NCI-H1694 (cell line): ENCODE data around the gene SPP1.
"Not testable (repeated sequence)": the region's sequence is repeated elsewhere in the genome, so short reads cannot be mapped to it uniquely, and the experiment has no call there.

Source experiments
- DNase-seq: peaks from one replicate; lab custom pipeline; 2025; lab: John Stamatoyannopoulos, UW

SPP1 gene

DNA sequence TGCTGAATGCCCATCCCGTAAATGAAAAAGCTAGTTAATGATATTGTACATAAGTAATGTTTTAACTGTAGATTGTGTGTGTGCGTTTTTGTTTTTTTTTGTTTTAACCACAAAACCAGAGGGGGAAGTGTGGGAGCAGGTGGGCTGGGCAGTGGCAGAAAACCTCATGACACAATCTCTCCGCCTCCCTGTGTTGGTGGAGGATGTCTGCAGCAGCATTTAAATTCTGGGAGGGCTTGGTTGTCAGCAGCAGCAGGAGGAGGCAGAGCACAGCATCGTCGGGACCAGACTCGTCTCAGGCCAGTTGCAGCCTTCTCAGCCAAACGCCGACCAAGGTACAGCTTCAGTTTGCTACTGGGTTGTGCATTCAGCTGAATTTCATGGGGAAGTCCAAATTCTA lies at the start of gene SPP1:
TSS of gene SPP1 (plus strand) at position 249 of the 400 bp plus-strand sequence. CDS start 1,182 bp downstream, outside the sequence.
- DNase-seq, result no peak

GRCh38 chr4:87926554-87927098 lies 48.9 kb upstream of the SPP1 start:
- no peak for DNase-seq

- no peak for DNase-seq
Observed at GRCh38 chr4:87930629-87931028, 44.9 kb upstream of the SPP1 start.

DNA sequence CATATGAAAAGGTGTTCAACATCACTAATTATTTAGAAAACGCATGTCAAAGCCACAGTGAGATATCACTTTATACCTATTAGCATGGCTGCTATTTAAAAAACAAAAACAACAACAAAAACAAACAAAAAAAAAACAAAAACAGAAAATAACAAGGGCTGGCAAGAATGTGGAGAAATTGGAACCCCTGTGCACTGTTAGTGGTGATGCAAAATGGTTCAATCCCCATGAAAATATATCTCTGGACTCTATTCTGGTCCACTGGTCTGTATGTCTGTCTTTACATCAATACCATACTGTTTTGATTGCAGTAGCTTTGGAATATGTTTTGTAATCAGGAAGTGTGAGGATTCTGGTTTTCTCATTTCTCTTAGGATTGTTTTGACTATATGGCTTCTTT lies 43.6 kb upstream of the SPP1 start:
- DNase-seq, result no peak

GRCh38 chr4:87932718-87933141 lies 42.8 kb upstream of the SPP1 start:
- no peak for DNase-seq

- DNase-seq, result no peak
Observed at GRCh38 chr4:87933337-87933736, 42.2 kb upstream of the SPP1 start.

- no peak for DNase-seq
Observed at GRCh38 chr4:87934157-87934704, 41.3 kb upstream of the SPP1 start.

GRCh38 chr4:87934973-87935372 lies 40.5 kb upstream of the SPP1 start:
- no peak for DNase-seq

- DNase-seq, result not testable (repeated sequence)
Observed at GRCh38 chr4:87935954-87936353, 39.6 kb upstream of the SPP1 start.

DNA sequence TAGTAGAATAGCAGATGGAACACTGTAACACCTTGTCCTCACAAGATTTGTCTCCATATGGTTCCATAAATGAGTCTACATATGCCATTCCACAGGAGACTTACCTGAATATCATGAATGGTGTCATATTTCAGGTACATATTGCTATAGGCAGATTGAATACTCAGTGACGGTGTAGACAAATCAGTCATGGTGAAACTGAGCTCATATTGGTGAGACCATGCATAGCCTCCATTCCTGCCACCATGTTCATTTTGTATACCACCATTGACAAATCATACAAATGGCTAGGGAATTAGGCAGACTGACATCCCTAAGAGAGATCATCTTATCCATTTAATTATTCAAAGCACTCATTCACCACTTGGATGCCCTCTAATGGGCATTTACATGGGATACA lies 38.0 kb upstream of the SPP1 start:
- no peak for DNase-seq

- DNase-seq, result no peak
Observed at GRCh38 chr4:87938746-87939145, 36.8 kb upstream of the SPP1 start.

DNA sequence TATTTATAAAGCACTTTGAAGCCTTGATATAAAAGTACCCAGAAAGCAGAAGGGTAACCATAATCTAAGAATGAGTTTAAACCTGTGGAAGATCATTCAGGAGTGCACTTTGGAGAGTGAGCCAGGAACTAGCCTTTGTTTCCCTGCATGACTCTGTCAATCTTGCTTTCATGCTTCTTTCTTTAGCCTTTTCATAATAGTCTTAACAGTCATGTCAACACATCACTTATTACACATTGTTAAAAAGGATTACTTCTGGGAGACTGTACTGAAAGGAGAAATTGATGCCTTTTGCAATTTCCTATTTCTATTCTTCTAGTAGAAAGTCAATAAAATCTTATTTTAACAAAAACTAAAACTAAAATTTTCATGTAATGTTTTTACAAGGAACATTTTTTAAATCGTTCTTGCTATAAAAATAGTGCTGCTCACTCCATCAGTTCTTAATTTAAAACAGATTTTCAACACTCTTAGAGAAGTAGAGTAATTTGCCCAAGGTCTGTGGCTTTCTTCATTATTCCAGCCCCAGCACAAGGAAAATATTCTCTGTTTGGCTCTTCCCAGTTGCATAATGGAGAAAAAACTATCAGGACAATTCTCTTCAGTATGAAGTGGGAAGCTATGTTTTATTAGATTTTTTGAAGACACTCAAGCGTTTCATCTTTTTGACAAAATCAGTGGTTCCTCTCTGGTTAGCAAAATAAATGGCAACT lies 35.4 kb upstream of the SPP1 start:
- DNase-seq, result no peak

DNA sequence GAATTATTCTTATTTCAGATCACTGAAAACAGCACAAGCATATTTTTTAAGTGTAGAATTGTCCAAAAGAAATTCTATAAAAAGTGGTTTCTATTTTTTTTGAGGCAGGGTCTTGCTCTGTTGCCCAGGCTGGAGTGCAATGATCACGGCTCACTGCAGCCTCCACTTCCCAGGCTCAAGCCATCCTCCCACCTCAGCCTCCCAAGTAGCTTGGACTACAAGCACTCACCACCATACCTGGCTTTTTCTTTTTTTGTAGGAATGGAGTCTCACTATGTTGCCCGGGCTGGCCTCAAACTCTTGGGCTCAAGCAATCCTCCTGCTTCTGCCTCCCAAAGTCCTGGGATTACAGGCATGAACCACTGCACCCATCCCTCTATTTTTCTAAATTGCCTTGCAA lies 34.7 kb upstream of the SPP1 start:
- DNase-seq, result not testable (repeated sequence)

DNA sequence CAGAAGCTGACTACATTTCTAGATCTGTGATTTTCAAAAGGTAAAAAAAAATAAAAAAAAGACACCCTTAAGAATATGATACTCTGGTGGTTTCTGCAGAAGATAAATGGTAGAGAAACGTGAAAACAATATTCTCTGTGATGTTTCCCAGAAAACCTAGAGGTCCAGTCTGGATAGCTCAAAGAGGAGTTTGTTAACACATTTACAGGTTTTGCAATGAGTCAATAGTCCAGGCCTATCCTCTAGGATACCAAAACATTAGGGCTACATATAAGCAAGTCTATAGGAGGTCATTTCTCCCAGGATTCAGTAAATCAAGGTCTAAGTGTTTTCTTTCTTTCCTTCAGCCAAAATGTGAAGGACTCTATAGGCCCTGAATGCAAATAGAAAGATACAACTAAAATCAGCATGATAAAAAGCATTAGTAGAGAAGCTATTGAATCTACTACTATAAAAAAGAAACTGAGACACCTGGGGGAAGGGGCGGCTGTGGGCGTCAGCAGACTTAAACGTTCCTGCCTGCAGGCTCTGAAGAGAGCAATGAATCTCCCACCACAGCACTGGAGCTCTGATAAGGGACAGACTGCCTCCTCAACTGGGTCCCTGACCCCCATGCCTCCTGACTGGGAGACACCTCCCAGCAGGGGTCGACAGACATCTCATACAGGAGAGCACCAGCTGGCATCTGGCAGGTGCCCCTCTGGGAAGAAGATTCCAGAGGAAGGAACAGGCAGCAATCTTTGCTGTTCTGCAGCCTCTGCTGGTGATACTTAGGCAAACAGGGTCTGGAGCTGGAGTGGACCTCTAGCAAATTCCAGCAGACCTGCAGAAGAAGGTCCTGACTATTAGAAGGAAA lies 33.7 kb upstream of the SPP1 start:
- no peak for DNase-seq

GRCh38 chr4:87943660-87944149 lies 31.8 kb upstream of the SPP1 start:
- no peak for DNase-seq

- no peak for DNase-seq
Observed at GRCh38 chr4:87944967-87945366, 30.5 kb upstream of the SPP1 start.

DNA sequence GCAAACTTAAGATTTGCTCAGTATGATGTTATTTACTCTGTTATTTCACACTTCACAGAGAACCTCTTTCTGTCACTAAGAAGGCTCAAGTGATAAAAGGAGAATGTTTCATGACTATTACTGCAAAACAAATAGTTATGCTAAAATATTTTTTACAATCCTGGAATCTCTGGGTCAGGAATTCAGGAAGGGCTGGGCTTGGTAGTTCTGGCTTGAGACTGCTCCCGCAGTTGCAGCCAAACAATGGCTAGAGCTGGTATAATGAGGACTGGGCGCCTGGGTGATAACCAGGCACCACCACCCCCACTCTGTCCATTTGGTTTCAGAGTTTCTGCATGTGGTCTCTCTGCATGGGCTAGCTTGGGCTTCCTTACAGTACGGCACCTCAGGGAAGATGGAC lies 28.7 kb upstream of the SPP1 start:
- no peak for DNase-seq

- DNase-seq, result no peak
Observed at GRCh38 chr4:87947381-87948160, 27.9 kb upstream of the SPP1 start.

GRCh38 chr4:87949961-87950360 lies 25.6 kb upstream of the SPP1 start:
- DNase-seq, result no peak

- no peak for DNase-seq
Observed at GRCh38 chr4:87950493-87950892, 25.0 kb upstream of the SPP1 start.

GRCh38 chr4:87950936-87951511 lies 24.5 kb upstream of the SPP1 start:
- no peak for DNase-seq
